Thoracic aorta (tissue), 2 donors: ENCODE measurements around the gene ZNF619. TPM values are rescaled to one million over a fixed set of nuclear protein-coding genes. Genes with fewer than 3 reads are reported as not detected.
A peak's percentile ranks its signal among the peaks of the same experiment; 100 is the strongest.

Experiments used
- ATAC-seq: fragments of 150-250 bp; one replicate; pipeline ENCODE4 v1.8.0; 2017; ENCODE audit warnings: low read depth; ENCODE audit not compliant: insufficient number of reproducible peaks, low FRiP score
- DNase-seq: peaks from one replicate; pipeline ENCODE4 v3.0.0-alpha.2; 2020; ENCODE audit warnings: low spot score
- H3K27ac ChIP-seq, 2 donors: fragments of 200-600 bp; sonication (generic); 1 replicate in 1 of 2; 2 replicates in 1 of 2; pipeline ENCODE4 v1.5.1; 2016; ENCODE audit warnings: mild to moderate bottlenecking in 2 of 2, moderate library complexity in 2 of 2
- H3K27me3 ChIP-seq: fragments of 200-600 bp; sonication (generic); replicated peaks from 2 replicates; pipeline ENCODE4 v1.6.0; 2016; ENCODE audit warnings: mild to moderate bottlenecking; ENCODE audit not compliant: insufficient read depth
- H3K36me3 ChIP-seq: fragments of 200-600 bp; sonication (generic); one replicate; pipeline ENCODE4 v1.5.1; 2016
- H3K4me1 ChIP-seq, 2 donors: fragments of 200-600 bp; sonication (generic); 1 replicate in 1 of 2; 2 replicates in 1 of 2; pipeline versions ENCODE4 v1.5.1 to v1.6.0; 2016; ENCODE audit warnings: low read depth in 2 of 2, mild to moderate bottlenecking in 1 of 2; ENCODE audit not compliant: control insufficient read depth in 1 of 2
- H3K4me3 ChIP-seq: fragments of 200-600 bp; sonication (generic); 2 replicates; pipeline ENCODE4 v1.5.1; 2016; ENCODE audit warnings: mild to moderate bottlenecking
- H3K9me3 ChIP-seq: fragments of 200-600 bp; sonication (generic); 2 replicates; pipeline ENCODE4 v1.5.1; 2016
- CTCF ChIP-seq: fragments of 200-600 bp; sonication (generic); IDR thresholded peaks from one replicate; pipeline ENCODE4 v1.5.1; 2019; ENCODE audit warnings: antibody characterized with exemption
- total RNA-seq, 2 donors: library from RNA; depleted of rRNA; stranded (reverse); fragments of >200 nt; gene quantifications; one replicate each; pipeline versions ENCODE4 v1.1.0 to v1.2.3, GENCODE V29; 2016

ZNF619 gene
- 1 to 10 TPM; 3.8 to 4.0 TPM for total RNA-seq

DNA sequence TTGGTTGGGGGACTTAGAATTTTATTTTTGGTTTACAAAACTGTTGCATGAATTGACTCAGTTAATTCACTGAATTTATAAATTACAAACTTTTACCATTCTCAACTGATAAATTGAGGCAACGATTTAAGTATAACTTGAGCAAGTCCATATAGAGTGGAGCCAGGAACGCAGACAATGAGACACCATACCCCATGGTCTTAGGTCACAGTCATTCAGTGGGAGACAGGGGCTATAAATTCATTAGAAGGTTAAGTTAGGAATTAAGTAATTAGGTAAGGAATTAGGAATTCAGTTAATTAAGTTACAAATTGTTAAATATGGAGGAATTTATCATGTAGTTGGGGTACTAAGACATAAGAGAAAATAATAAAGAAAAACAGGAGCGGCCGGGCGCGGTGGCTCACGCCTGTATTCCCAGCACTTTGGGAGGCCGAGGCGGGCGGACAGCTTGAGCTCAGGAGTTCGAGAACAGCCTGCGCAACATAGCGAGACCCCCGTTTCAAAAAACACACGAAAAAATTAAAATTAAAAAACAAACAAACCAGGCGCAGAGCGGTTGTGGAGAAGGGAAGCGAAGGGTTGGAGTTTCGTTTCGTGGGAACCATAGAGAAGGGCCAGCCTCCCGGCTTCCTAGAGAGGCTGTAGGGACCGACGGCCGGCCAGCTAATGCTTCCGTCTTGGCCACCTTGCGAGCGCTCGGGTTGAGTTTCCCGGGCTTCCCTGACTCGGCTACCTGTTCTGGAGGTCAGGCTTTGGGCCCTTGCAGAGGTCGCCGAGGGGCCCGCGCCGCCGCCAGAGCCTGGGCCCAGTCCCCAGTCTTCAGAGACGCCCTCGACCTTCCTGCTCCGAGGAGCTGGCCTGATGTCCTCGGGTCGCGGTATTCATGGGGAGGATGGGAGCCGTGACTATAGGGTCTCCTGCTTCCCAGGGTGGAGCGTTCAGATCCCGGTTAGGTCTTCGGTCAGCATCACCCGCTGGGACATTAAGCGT, at the start of gene ZNF619:
ZNF619 (plus strand) TSS at position 645 of the 993 bp plus-strand sequence. CDS start 858 bp downstream, outside the sequence.
- H3K36me3 ChIP-seq = peaks cover 3% of the 10 kb centered on the region
- peak within 1 kb of the TSS; percentile 78 for H3K4me3 ChIP-seq
- no peaks in the 10 kb centered on the region for H3K9me3 ChIP-seq
- no peak for TF ChIP-seq CTCF
- no peaks in the 10 kb centered on the region for H3K27me3 ChIP-seq
- DNase-seq (no peak), ATAC-seq (peak; percentile 70)
- peaks cover 6% of the 10 kb centered on the region in 2 donors for H3K4me1 ChIP-seq
- peak within 1 kb of the TSS; percentile 39 to 52 for H3K27ac ChIP-seq

GRCh38 chr3:40432793-40433192, 44.1 kb upstream of the ZNF619 start:
- no peak for ATAC-seq
- no peak for DNase-seq
- H3K4me1 ChIP-seq = no peaks in the 10 kb centered on the region
- H3K27ac ChIP-seq = no peak overlapping the region
- no peaks in the 10 kb centered on the region for H3K36me3 ChIP-seq
- no peaks in the 10 kb centered on the region for H3K9me3 ChIP-seq
- TF ChIP-seq CTCF = no peak
- no peak overlapping the region for H3K4me3 ChIP-seq
- no peaks in the 10 kb centered on the region for H3K27me3 ChIP-seq

GRCh38 chr3:40437889-40438288, 39.0 kb upstream of the ZNF619 start:
- Histone ChIP-seq H3K27ac (no peak overlapping the region), H3K36me3 (no peaks in the 10 kb centered on the region), H3K9me3 (no peaks in the 10 kb centered on the region), H3K4me1 (no peaks in the 10 kb centered on the region), H3K27me3 (no peaks in the 10 kb centered on the region), H3K4me3 (no peak overlapping the region)
- no peak for TF ChIP-seq CTCF
- ATAC-seq (no peak), DNase-seq (no peak)

DNA sequence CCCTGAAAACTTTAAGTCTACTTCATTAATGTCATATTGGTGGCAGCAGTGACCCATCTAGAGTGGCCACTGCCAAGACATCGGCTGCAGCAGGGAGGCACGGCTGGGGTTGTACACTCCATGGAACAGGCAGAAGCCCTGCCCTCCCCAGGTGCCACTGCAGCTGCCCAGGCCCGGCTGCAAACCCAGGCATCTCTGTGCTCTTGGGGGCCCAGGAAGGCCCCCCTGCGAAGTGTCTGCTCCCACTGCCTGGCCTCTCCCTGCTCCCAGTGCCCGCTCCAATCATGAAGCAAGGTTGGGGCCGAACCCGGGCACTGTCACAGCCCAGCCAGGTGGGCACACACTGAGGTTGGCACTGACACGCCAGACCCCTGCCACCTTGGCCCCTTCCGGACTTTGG, 31.9 kb upstream of the ZNF619 start:
- H3K36me3 ChIP-seq = no peaks in the 10 kb centered on the region
- H3K4me3 ChIP-seq = no peak overlapping the region
- H3K27me3 ChIP-seq = no peaks in the 10 kb centered on the region
- H3K4me1 ChIP-seq = no peaks in the 10 kb centered on the region
- H3K27ac ChIP-seq = no peak overlapping the region
- TF ChIP-seq CTCF = no peak
- no peaks in the 10 kb centered on the region for H3K9me3 ChIP-seq
- ATAC-seq = no peak
- no peak for DNase-seq

DNA sequence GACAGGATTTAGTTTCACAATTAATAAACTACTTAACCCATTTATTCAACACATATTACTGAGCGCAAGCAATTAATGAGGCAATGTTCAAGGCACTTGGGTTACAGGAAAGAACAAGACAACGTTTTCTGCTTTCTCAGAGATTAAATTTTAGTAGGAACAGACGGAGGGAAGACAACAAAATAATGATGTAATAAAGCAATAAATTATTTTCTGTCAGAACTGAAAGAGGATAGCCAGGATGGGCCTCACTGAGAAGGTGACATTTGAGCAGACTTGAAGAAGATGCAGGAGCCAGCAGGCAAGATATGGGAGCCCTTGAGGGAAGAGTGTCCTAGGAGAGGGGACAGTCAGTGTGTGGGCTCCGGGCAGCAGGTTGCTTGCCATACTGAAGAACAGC, 31.0 kb upstream of the ZNF619 start:
- no peaks in the 10 kb centered on the region for H3K36me3 ChIP-seq
- DNase-seq (no peak), ATAC-seq (no peak)
- no peaks in the 10 kb centered on the region for H3K27me3 ChIP-seq
- H3K4me3 ChIP-seq = no peak overlapping the region
- no peak overlapping the region for H3K27ac ChIP-seq
- no peaks in the 10 kb centered on the region for H3K9me3 ChIP-seq
- TF ChIP-seq CTCF = no peak
- no peaks in the 10 kb centered on the region for H3K4me1 ChIP-seq
